DMS 273 (cell line): Measurements from ENCODE around the gene BMP7.
"Not testable (repeated sequence)": the region's sequence is repeated elsewhere in the genome, so short reads cannot be mapped to it uniquely, and the experiment has no call there.

Experiments used
- DNase-seq: peaks from one replicate; lab custom pipeline; 2025; ENCODE audit not compliant: unreplicated experiment; lab: John Stamatoyannopoulos, UW

Gene BMP7

DNA sequence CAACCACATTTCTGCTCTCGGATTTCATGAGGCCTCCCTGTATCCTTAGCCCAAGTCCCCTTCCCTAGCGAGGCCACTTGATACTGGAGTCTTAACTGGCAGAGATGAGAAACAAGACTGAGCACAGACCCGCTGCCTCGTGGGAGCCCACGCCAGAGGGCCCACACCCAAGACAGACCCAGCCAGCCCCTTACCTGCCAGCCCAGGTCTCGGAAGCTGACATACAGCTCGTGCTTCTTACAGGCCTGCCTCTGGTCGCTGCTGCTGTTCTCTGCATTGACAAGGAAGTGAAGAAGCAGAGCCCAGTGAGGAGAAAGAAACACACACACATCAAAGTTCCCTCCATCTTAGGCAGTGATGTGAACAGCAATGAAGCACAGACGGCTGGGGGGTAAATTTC, 91.7 kb downstream of the BMP7 start:
- DNase-seq = no peak

DNA sequence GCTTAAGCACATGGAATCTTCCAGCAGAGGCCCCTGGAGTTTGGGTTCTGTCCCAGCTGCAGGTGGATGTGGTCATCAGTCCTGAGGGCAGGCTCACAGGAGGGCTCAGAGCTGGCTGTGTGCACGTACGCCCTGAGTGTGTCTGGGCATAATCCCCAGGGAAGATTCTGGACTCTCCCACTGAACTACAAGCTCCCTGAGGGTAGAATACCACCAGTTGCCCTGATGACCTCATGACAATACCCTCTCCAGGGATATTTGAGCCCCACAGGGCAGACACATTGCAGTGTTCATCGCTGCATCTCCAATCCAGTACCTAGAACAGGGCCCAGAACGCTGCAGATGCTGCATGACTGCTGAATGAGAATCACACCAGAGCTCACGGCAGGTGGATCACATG, 92.5 kb downstream of the BMP7 start:
- DNase-seq = no peak

DNA sequence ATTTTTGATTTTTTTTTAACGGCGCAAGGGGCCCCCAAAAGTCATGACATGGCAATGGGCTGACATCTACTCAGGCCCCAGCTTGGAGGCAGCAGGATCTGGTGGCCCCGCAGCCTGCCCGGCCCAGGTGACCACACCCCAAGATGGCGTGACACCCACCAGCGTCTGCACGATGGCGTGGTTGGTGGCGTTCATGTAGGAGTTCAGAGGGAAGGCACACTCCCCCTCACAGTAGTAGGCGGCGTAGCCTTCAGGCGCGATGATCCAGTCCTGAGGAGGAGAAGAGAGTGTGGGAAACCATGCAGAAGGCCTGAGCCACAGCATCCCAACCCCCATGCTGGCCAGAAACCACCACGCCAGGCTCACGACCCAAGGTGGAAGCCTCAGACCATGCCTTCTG, 93.4 kb downstream of the BMP7 start:
- no peak for DNase-seq

DNA sequence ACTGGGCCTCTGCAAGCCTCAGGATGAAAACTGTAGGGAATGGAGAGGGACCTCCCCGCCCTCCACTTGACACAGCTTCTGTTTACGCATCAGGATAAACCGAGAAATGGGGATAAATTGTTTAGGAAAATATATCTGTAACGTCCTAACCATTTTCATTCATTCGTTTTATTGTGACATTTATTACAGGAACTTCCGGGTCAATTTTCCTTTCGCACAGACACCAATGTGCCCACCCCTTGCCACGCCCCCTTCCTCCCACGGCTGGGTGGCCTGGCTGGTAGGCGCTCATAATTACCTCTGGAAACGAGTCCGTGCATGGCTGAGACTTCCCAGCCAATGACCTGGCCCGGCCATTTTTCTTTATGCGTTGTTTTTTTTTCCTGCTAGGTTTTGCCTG, 96.1 kb downstream of the BMP7 start:
- no peak for DNase-seq

GRCh38 chr20:57169162-57169561, 97.3 kb downstream of the BMP7 start:
- no peak for DNase-seq

- peak; percentile 10 for DNase-seq
Measured at GRCh38 chr20:57167971-57168701, 98.3 kb downstream of the BMP7 start.

GRCh38 chr20:57167292-57167655, 99.2 kb downstream of the BMP7 start:
- no peak for DNase-seq

DNA sequence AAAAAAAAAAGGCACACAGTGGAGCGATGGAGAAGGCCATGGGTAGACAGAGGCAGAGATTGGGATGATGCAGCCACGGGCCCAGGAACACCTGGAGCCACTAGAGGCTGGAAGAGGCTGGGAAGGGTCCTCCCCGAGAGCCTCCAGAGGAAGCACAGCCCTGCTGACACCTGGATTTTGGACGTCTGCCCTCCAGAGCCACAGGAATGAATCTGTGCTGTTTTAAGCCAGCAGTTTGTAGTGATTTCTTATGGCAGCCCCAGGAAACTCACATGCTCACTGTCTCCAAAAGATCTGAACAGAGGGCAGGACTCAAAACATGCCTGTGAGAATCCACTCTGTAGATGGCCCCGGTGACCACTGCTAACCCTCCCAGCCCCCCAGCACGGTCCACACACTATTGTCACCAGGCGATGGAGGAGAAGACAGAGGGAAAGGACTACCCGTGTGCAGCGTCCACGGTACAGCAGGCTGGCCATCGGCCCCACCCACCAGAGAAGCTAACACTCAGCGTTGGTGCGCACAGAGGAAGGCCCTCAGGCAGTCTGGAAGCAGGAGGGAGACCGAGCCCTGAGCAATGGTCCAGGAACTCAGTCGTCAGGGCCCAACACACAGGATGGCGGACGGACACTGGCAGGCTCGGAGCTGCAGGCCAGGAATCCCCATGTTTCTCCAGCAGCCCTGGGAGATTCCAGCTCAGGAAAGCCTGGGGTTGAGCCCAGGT, 99.7 kb downstream of the BMP7 start:
- no peak for DNase-seq

GRCh38 chr20:57165427-57166004, 100.9 kb downstream of the BMP7 start:
- DNase-seq = no peak

GRCh38 chr20:57164872-57165271, 101.6 kb downstream of the BMP7 start:
- no peak for DNase-seq

- DNase-seq = no peak
Measured at GRCh38 chr20:57163041-57163440, 103.4 kb downstream of the BMP7 start.

- no peak for DNase-seq
Measured at GRCh38 chr20:57162362-57162652, 104.1 kb downstream of the BMP7 start.

GRCh38 chr20:57161478-57162361, 104.7 kb downstream of the BMP7 start:
- no peak for DNase-seq

DNA sequence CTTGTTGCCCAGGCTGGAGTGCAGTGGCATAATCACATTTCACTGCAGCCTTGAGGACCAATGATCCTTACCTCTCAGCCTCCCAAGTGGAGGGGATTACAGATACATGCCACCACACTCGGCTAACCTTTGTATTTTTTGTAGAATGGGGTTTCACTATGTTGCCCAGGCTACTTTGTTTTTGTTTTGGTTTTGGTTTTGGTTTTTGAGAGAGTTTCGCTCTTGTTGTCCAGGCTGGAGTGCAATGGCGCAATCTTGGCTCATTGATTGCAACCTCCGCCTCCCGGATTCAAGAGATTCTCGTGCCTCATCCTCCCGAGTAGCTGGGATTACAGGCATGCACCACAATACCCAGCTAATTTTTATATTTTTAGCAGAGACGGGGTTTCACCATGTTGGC, 105.5 kb downstream of the BMP7 start:
- DNase-seq = no peak

GRCh38 chr20:57159945-57160610, 106.4 kb downstream of the BMP7 start:
- DNase-seq = no peak

DNA sequence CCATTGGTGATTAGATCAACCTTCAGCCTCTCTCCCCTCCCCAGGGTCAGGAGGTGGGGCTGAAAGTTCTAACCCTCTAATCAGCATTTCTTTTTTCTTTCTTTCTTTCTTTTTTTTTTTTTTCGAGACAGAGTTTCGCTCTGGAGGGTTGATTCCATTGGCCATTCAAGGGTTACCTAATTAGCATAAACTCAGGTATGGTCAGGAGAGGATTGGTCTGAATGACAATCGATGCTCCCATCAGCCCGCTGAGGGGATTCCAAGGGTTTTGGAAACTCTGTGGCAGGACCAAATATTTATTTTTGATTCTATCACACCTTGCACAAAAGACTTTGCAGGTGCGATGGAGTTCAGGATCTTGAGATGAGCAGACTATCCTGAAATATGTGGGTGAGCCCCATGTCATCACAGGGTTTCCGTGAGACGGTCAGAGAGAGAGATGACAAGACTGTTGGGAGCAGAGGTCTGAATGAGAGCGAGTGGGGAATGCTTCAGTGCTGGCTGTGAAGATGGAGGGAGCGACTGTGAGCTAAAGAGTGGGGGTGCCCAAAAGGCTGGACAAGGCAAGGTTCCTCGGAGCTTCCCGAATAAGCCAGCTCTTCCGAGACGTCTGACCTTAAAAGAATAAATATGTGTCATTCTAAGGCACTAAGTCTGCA, 107.1 kb downstream of the BMP7 start:
- no peak for DNase-seq

DNA sequence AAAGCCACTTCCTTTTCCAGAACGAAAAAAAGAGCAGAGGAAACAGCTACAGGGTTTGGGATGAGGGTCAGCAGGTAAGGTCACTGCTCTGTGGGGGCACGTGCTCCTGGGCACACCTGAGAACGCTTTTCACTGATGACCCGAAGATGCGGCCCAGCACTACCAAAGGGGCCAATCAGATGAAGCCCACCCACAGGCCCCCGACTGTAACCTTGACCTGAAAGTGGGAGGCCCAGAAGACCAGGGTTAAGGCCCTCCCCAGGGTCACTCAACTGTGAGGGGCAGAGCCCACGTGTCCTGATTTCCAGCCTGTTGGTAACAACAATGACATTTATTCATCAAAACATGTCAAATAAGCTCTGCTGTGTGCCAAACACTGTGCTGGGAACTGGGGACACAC, 108.0 kb downstream of the BMP7 start:
- DNase-seq = no peak

- DNase-seq = not testable (repeated sequence)
Measured at GRCh38 chr20:57157787-57158186, 108.7 kb downstream of the BMP7 start.

- DNase-seq = no peak
Measured at GRCh38 chr20:57157106-57157691, 109.2 kb downstream of the BMP7 start.

- DNase-seq = no peak
Measured at GRCh38 chr20:57156011-57156729, 110.3 kb downstream of the BMP7 start.
